COR-L47 (cell line): Measurements from ENCODE around the gene RPUSD3.
A peak's percentile ranks its signal among the peaks of the same experiment; 100 is the strongest.

Experiments
- DNase-seq: peaks from one replicate; lab custom pipeline; 2025; lab: John Stamatoyannopoulos, UW

RPUSD3 gene

GRCh38 chr3:9834520-9835380 lies 9.1 kb downstream of the RPUSD3 start:
- DNase-seq = no peak

- DNase-seq = no peak
These were observed 10.7 kb downstream of the RPUSD3 start for GRCh38 chr3:9833078-9833477.

GRCh38 chr3:9831253-9831652 lies 12.6 kb downstream of the RPUSD3 start:
- DNase-seq = no peak

GRCh38 chr3:9828801-9829755 lies 14.7 kb downstream of the RPUSD3 start:
- no peak for DNase-seq

DNA sequence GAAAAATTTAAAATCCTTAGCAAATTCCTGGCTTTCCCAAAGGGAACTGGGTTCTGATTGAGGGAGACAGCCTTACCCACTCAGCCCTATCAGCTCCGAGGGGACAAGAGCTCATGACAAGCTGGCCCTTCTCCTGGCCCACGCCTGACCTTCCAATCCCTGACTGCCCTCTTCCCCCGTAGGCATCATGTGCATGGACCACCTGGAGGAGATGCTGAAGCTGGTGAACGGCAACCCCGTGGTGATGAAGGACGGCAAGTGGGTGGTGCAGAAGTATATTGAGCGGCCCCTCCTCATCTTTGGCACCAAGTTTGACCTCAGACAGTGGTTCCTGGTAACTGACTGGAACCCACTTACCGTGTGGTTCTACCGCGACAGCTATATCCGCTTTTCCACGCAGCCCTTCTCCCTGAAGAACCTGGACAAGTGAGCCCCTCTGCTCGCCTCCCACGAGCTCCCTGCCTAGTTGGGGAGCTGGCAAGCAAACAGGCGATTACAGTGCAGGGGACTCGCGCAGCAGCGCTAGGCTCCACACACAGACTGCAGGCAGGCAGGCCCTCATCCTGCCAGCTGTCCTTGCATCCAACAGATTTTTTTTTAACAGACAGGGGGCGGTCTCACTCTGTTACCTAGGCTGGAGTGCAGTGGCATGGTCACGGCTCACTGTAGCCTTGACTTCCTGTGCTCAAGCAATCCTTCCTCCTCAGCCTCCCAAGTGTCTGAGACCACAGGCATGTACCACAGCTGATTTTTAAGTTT lies 16.8 kb downstream of the RPUSD3 start:
- DNase-seq = no peak

DNA sequence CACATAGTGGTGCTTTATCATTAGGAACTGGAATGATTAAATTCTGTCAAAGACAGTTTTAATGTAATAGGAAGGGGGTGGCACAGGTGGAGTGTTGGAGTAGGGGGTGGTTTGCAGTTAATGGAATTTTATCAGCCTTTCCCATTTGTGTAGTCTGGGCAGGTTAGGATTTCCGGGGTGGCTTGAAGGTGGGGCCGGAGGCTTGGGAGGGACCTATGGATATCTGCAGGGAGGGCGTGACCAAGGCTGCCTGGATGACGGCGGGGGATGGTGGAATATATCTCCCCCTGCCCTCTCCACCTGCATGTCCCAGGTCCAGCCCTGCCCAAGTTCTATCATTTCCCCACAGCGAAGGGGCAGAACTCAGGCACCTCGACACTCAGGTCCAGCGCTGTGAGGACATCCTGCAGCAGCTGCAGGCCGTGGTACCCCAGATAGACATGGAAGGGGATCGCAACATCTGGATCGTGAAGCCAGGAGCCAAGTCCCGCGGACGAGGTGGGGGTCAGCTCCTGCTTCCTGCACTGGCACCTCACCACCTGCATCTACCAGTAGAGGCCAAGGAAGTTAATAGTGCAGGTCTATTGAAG lies 18.3 kb downstream of the RPUSD3 start:
- DNase-seq = no peak

- DNase-seq = no peak
These were observed 22.9 kb downstream of the RPUSD3 start for GRCh38 chr3:9820946-9821345.

GRCh38 chr3:9820543-9820942 lies 23.3 kb downstream of the RPUSD3 start:
- no peak for DNase-seq

DNA sequence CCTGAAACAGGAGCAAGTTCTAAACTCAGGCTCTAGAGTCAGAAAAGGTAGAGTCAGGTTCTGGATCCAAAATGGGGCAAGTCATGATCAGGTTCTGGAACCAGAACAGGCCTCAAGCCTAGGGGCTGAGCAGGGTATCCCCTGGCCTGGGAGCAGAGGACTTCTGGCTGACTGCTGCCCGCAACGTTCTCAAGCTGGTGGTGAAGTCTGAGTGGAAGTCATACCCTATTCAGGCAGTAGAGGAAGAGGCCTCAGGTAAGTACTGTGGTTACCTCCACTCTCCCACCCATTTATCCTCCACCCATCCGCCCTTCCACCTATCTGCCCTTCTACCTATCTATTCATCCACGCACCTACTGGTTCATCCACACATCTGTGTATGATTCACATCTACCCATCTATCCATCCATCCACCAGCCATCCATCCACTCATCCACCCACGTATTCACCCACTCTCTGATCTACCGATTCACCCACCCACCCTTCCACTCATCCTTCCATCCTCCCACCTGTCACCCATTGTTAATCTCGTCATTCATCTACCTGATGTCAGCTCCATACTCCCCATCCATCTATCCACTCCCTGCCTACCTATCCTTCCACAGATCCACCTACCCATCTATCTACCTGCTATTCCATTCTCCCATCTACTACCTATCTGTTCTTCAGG lies 25.0 kb downstream of the RPUSD3 start:
- no peak for DNase-seq

GRCh38 chr3:9817436-9817835 lies 26.4 kb downstream of the RPUSD3 start:
- DNase-seq = no peak

GRCh38 chr3:9815986-9816385 lies 27.8 kb downstream of the RPUSD3 start:
- no peak for DNase-seq

DNA sequence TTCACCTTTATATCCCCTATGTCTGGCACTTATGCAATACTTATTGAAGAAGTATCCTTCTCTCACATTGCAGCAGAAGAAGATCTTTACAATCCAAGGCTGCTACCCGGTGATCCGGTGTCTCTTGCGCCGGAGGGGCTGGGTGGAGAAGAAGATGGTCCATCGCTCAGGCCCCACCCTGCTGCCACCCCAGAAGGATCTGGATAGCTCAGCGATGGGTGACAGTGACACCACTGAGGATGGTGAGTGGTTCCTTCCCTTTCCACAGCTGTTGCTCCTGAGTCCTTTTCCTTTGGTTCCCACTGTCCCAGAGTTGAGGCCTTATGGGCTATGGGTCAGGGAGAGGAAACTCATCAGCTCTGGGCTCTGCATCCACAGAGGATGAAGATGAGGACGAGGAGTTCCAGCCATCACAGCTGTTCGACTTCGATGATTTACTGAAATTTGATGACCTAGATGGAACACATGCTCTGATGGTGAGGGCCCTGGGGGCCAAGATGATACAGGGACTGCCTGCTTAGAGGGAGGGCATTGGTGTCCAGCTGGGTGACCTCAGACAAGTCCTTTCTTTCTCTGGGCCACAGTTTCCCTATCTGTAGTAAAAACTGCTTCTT lies 30.8 kb downstream of the RPUSD3 start:
- DNase-seq = no peak

- DNase-seq = no peak
These were observed 33.0 kb downstream of the RPUSD3 start for GRCh38 chr3:9810846-9811245.

DNA sequence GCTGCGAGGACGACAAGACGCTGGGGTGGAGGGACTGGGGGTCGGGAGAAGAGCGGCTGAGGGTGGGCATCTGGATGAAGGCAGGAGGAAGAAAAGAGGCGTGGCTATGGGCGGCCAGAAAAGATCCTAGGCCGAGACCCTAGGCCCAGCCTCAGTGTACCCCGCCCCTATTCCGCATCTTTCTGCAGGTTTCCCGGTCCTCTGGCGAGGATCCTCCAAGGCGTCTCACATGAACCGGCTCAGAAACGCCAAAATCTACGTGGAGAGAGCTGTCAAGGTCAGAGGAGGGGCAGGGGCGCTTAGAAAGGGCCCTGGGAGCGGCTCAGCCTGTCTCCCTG lies 33.4 kb downstream of the RPUSD3 start:
- DNase-seq = no peak

- DNase-seq = peak; percentile 18
These were observed 34.0 kb downstream of the RPUSD3 start, which contains the start of gene TTLL3 for GRCh38 chr3:9809615-9810432. TTLL3 (plus strand) TSS chr3:9810262; CDS start chr3:9810662, 400 bp downstream.

DNA sequence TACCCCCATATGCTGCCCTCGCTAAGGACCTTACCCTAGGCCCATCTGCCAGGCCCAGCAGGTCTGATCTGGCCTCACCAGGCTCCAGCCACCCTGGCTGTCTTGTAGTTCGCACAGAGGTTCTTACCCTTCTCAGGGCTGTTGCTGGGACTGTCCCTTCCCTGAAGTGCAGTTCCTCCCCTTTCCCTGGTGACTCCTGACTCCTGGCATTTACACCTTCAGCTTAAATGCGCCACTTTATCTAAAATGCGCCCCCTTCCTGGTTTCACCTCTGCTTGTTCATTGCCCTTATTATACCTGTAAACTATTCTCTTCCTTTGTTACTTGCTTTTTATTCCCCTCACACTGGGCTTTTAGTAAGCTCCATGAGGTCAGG lies 34.6 kb downstream of the RPUSD3 start:
- DNase-seq = no peak

DNA sequence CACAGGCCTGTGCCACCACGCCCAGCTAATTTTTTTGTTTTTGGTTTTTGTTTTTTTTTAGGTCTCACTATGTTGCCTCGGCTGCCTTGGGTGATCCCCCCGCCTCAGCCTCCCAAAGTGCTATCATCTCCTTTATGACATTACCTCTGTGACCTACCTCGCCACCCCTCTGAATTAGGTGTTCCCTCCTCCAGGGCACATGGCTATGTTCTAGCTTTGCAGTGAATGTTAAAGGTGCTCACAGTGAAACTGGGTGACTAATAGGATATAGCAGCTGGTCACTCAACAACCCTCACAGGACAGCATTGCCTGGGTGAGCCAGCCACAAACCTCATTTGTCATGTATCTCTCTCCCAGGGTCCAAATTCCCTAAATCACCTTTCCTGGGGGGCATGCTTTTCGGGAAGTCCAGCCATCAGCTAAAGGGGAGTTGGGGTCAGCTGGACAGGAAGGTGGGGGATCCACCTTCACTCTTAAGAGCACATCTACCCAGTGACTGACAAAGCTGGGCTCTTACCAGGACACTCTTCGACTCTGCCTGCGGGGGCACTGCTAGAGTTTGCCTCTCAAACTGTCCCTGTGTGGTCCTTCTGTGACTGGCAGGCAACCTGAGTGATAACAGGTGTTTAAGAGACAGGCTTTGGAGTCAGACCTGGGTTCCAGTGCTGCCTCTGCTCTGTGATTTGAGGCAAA lies 35.3 kb downstream of the RPUSD3 start:
- peak; percentile 29 for DNase-seq

- no peak for DNase-seq
These were observed 35.8 kb downstream of the RPUSD3 start for GRCh38 chr3:9807981-9808344.
